ENCODE results near the gene GALNT18. TPM values are rescaled to one million over a fixed set of nuclear protein-coding genes. Genes with fewer than 3 reads are reported as not detected.

The GALNT18 gene
- total and polyA plus RNA-seq, 2 of the 4 experiments (the other 2 are of a cell fraction): 9.5 to 11.3 TPM

- intact Hi-C loops (cut with micrococcal nuclease): no loop called here
- in situ Hi-C loops (cut with MboI; ENCODE audit: low sequenced_read_pairs): no loop called here
- Histone ChIP-seq H3K14ac (replicated peaks; ENCODE audit: low read depth, low read length) (no peak overlapping the region), H3K79me1 (ENCODE audit: low read depth in 1 of 2, low read length in 2 of 2) (no peaks in the 10 kb centered on the region), H3K36me3 (ENCODE audit: control insufficient read depth, insufficient read depth, low read length) (no peaks in the 10 kb centered on the region), H3K4me2 (ENCODE audit: low read depth, low read length) (no peak overlapping the region), H3K27ac (ENCODE audit: insufficient read depth, low read length) (no peak overlapping the region), H3K4ac (ENCODE audit: low read depth, low read length) (no peak overlapping the region), H2AK9ac (replicated peaks; ENCODE audit: low read depth, low read length, poor library complexity) (no peak overlapping the region), H2BK15ac (ENCODE audit: low read depth, low read length) (no peak overlapping the region), H3K18ac (ENCODE audit: low read depth, low read length) (no peak overlapping the region), H3K9ac (ENCODE audit: low read depth, low read length) (no peak overlapping the region), H4K91ac (ENCODE audit: insufficient read depth, low read depth, low read length) (no peak overlapping the region), H4K8ac (ENCODE audit: low read depth in 2 of 2, low read length in 2 of 2) (no peak overlapping the region), H3K27me3 (ENCODE audit: control insufficient read depth, insufficient read depth, low read length) (peaks cover 11% of the 10 kb centered on the region), H2AK5ac (ENCODE audit: low read depth, low read length) (no peak overlapping the region), H3K4me1 (ENCODE audit: control insufficient read depth, insufficient read depth, low read length) (peaks cover 7% of the 10 kb centered on the region; the same call in 1 of the 2 replicates), H2BK5ac (ENCODE audit: low read depth, low read length, poor library complexity, severe bottlenecking) (no peak overlapping the region), H2AFZ (replicated peaks; ENCODE audit: low read length, poor library complexity) (no peak overlapping the region), H3K23ac (ENCODE audit: low read depth, low read length) (no peak overlapping the region), H2BK20ac (ENCODE audit: low read depth, low read length) (no peak overlapping the region), H4K5ac (ENCODE audit: low read depth, low read length) (no peak overlapping the region), H3K4me3 (ENCODE audit: insufficient read depth, low read depth, low read length) (no peak overlapping the region), H3K9me3 (ENCODE audit: control insufficient read depth, insufficient read depth, low read length) (peaks cover 2% of the 10 kb centered on the region; the same call in 1 of the 2 replicates), H4K20me1 (ENCODE audit: insufficient read depth, low read length) (no peaks in the 10 kb centered on the region), H2BK120ac (ENCODE audit: low read depth, low read length) (no peak overlapping the region), H3K56ac (ENCODE audit: extremely low read depth, insufficient read depth, low read length) (no peak overlapping the region), H3K9me1 (ENCODE audit: insufficient read depth, low read length) (no peaks in the 10 kb centered on the region)
- dilution Hi-C loops (cut with HindIII; ENCODE audit: low sequenced_read_pairs, unreplicated experiment): no loop called here
- 100% methylated on average over 1 of the region's 3 CpGs; no CpG with 5 or more reads in 1 of the 2 experiments for WGBS, 2 experiments (ENCODE audit: extremely low coverage in 2 of 2, insufficient read length in 1 of 2)
- CTCF ChIA-PET: interaction anchor here (0.6 to 0.7 kb wide), 3 partner anchors 9 to 423 kb away, joined by 3 to 7 read pairs (median 3); no protein-coding TSS in a partner anchor
- DNase-seq (no peak), ATAC-seq (ENCODE audit: low read depth) (no peak)
- TF ChIP-seq CHD1 (IDR thresholded peaks at IDR 0.05; ENCODE audit: low read depth, low read length) (no peak), USF2 (IDR thresholded peaks at IDR 0.05; ENCODE audit: low read depth, low read length) (no peak), RCOR1 (IDR thresholded peaks at IDR 0.05; ENCODE audit: insufficient replicate concordance, low read length) (no peak), MAZ (IDR thresholded peaks at IDR 0.05; ENCODE audit: borderline replicate concordance, low read depth, low read length) (no peak), SMC3 (IDR thresholded peaks at IDR 0.05; ENCODE audit: low read depth, low read length) (no peak), NFE2L2 (IDR thresholded peaks at IDR 0.05; ENCODE audit: low read depth, low read length) (no peak), CTCF (conservative IDR thresholded peaks at IDR 0.05; ENCODE audit: low read depth, low read length) (no peak), BHLHE40 (IDR thresholded peaks at IDR 0.05; ENCODE audit: low read depth, low read length) (no peak), RAD21 (IDR thresholded peaks at IDR 0.05; ENCODE audit: low read length) (no peak), RFX5 (IDR thresholded peaks at IDR 0.05; ENCODE audit: low read depth, low read length) (no peak), ELK1 (IDR thresholded peaks at IDR 0.05; ENCODE audit: borderline replicate concordance, low read depth, low read length) (no peak), MAFK (IDR thresholded peaks at IDR 0.05; ENCODE audit: low read depth, low read length) (no peak), FOS (IDR thresholded peaks at IDR 0.05; ENCODE audit: low read depth, low read length) (no peak), POLR2A (IDR thresholded peaks at IDR 0.05; ENCODE audit: low read depth, low read length) (no peak), MXI1 (IDR thresholded peaks at IDR 0.05; ENCODE audit: borderline replicate concordance, low read depth, low read length) (no peak)
- BruUV-seq (replicated peaks): no TSS peak
- POLR2A ChIA-PET (ENCODE audit: unreplicated experiment): no interaction called here
Measured at GRCh38 chr11:11459578-11459977, 162.2 kb downstream of the GALNT18 start.

Data from IMR-90 (cell line).